Forelimb muscle (tissue), 1 donor: ENCODE data around the gene HINT2. TPM values are rescaled to one million over a fixed set of nuclear protein-coding genes. Genes with fewer than 3 reads are reported as not detected.

Experiments used
- DNase-seq: peaks from one replicate; pipeline ENCODE4 v3.0.0-alpha.2; 2013; ENCODE audit warnings: low read depth
- polyA plus RNA-seq: library from polyadenylated mRNA; unstranded; fragments of 120-200 nt; gene quantifications from one replicate; pipeline ENCODE4 v1.2.1, GENCODE V29; 2013; ENCODE audit not compliant: insufficient read length

Gene HINT2
- polyA plus RNA-seq, 1 donor: 30.7 TPM

- DNase-seq: no peak
These were observed 26.2 kb upstream of the HINT2 start for GRCh38 chr9:35840881-35841644.

- no peak for DNase-seq
These were observed 25.1 kb upstream of the HINT2 start for GRCh38 chr9:35839926-35840325.

GRCh38 chr9:35836595-35836994 lies 21.8 kb upstream of the HINT2 start:
- DNase-seq: no peak

- no peak for DNase-seq
These were observed 20.9 kb upstream of the HINT2 start for GRCh38 chr9:35835766-35836165.

GRCh38 chr9:35835216-35835632 lies 20.4 kb upstream of the HINT2 start:
- DNase-seq: no peak

GRCh38 chr9:35834260-35835215 lies 19.7 kb upstream of the HINT2 start:
- DNase-seq: no peak

- no peak for DNase-seq
These were observed 18.0 kb upstream of the HINT2 start for GRCh38 chr9:35832814-35833213.

GRCh38 chr9:35831040-35831439 lies 16.2 kb upstream of the HINT2 start:
- no peak for DNase-seq

- no peak for DNase-seq
These were observed 14.9 kb upstream of the HINT2 start for GRCh38 chr9:35829764-35830096.

- DNase-seq: peak; percentile 81
These were observed 14.4 kb upstream of the HINT2 start, which contains the start of gene TMEM8B for GRCh38 chr9:35829084-35829763. TSS of gene TMEM8B (plus strand) at chr9:35829228. CDS start at chr9:35829448, 220 bp downstream.

- no peak for DNase-seq
These were observed 13.9 kb upstream of the HINT2 start, which contains the start of gene FAM221B for GRCh38 chr9:35828716-35829083. TSS of gene FAM221B (minus strand) at chr9:35828732. CDS start at chr9:35826161, 2,571 bp downstream.

GRCh38 chr9:35827486-35827885 lies 12.6 kb upstream of the HINT2 start:
- DNase-seq: no peak

GRCh38 chr9:35826071-35826701 lies 11.3 kb upstream of the HINT2 start:
- no peak for DNase-seq

- DNase-seq: no peak
These were observed 8.1 kb upstream of the HINT2 start for GRCh38 chr9:35822926-35823325.

- DNase-seq: no peak
These were observed 5.2 kb upstream of the HINT2 start for GRCh38 chr9:35820076-35820475.

GRCh38 chr9:35818341-35818740 lies 3.5 kb upstream of the HINT2 start:
- no peak for DNase-seq

- no peak for DNase-seq
These were observed 1.9 kb upstream of the HINT2 start for GRCh38 chr9:35816708-35817107.

- no peak for DNase-seq
These were observed 569 bp downstream of the HINT2 start for GRCh38 chr9:35814106-35814840.

GRCh38 chr9:35813434-35814105 lies 1.3 kb downstream of the HINT2 start:
- DNase-seq: no peak

- DNase-seq: peak; percentile 90
These were observed 2.7 kb downstream of the HINT2 start, which contains the start of gene SPAG8 for GRCh38 chr9:35812025-35812602. TSS of gene SPAG8 (minus strand) at chr9:35812262. CDS start at chr9:35812147, 115 bp downstream.
